HL-60/S4 (cell line): ENCODE data around the gene NAT8.
"Not testable (repeated sequence)": the region's sequence is repeated elsewhere in the genome, so short reads cannot be mapped to it uniquely, and the experiment has no call there.

ENCODE experiments used
- in situ Hi-C: fragments of 300-500 bp; cut with MboI; formaldehyde crosslinking; loops from 2 replicates; pipeline ENCODE4 v1.14.3; 2022; ENCODE audit warnings: low sequenced_read_pairs

Gene NAT8

DNA sequence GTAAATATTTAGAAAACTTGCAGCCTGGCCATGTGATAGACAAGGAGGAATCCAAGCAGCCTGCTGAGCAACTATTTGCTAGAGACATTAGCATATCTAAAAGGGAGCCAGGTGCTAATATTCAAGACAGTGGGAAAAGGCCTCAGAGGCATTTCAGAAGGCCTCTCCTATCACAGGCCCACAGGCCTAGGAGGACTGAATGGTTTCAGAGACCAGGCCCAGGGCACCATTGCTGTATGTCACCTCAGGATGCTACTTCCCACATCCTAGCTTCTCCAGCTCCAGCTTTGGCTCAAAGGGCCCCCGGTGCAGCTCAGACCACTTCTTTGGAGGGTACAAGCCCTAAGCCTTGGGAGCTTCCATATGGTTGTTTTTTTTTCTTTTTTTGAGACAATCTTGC is 3.8 kb downstream of the NAT8 start:
- in situ Hi-C loops = no loop called here

- in situ Hi-C loops = not testable (repeated sequence)
Observed at GRCh38 chr2:73636977-73637376, 5.2 kb downstream of the NAT8 start.

DNA sequence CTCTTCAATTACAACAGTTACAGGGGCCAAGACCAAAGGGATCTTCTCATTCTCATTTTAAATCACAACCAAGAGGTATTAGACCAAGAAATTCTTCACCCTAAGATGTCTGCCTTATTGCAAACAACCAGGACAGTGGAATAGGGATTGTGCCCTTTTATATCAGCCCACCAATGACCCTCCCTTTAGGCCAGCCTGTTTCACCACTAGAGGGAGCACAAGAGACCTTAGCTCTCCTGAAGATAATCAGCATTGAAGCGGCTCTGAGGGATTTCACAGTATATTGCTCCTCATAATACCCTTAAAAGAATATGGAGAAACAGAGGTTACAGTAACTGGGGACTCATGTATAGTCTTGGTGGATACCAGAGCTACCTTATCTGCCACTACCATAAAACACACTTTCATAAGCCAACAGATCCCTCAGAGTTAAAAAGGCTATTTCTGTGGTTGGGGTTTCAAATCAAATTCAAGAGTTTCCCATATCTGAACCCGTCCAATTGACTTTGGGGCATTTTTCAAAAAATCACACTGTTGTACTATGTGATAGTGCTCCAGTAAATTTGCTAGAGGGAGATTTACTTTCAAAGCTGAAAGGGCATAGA is 11.5 kb downstream of the NAT8 start:
- in situ Hi-C loops = not testable (repeated sequence)

- in situ Hi-C loops = not testable (repeated sequence)
Observed at GRCh38 chr2:73628493-73628892, 13.7 kb downstream of the NAT8 start.

- in situ Hi-C loops = not testable (repeated sequence)
Observed at GRCh38 chr2:73626237-73626636, 16.0 kb downstream of the NAT8 start.

GRCh38 chr2:73624625-73625024 is 17.6 kb downstream of the NAT8 start:
- in situ Hi-C loops = not testable (repeated sequence)

DNA sequence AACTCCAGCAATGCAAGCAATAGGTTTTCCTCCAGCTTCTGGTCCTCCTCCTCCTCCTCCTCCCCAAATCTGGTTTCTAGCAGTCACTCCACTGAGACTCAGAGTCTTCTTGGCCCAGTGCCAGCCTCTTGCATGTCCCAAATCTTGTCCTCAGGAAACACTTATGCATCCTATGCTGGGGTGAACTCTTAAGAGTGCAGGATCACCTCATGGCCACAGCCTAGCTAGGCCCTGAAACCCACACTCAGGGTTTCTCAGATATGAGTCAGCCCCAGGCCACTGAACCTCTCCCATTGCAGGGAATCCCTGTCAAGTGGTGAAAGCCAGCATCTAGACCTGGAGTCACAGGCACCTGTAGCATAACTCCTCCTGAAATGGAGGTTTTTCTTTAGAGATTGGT is 18.2 kb downstream of the NAT8 start:
- in situ Hi-C loops = not testable (repeated sequence)

- in situ Hi-C loops = not testable (repeated sequence)
Observed at GRCh38 chr2:73619925-73620324, 22.3 kb downstream of the NAT8 start.

DNA sequence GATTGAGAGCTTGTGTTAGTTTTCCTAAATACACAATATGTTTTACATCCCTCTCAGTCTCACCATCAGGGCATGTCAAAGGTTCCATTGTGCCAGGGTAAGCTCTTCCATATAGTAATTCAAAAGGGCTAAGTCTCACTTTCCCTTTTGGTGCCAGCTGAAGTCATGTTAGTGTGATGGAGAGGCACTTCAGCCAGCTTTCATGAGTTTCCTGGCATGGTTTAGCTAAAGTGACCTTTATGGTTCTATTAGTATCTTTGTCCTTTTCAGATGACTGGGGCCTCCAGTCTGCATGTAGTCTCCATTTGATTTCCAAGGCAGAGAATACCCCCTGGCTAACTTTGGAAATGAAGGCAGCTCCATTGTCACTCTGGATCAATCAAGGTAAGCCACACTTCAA is 27.2 kb downstream of the NAT8 start:
- in situ Hi-C loops = no loop called here

DNA sequence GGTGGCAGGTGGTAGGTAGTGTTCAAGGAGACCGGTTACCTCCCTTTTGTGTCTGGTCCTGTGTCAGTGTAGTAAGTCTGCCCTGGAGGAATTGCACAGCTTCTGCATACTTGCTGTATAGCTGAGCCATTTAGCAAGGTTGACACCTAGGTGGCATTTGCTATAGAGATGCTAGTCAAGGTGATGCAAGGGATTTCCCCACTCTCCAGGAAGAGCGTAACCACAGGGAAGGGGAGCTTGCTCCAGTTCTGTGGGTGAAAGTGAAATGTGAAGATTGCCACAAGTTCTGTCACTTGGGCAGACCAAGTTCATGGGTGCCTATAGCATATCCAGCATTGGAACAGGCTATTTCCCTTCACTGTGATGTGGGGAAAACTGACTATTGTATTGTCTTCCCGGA is 28.1 kb downstream of the NAT8 start:
- in situ Hi-C loops = no loop called here

- in situ Hi-C loops = no loop called here
Observed at GRCh38 chr2:73611867-73612266, 30.4 kb downstream of the NAT8 start.

DNA sequence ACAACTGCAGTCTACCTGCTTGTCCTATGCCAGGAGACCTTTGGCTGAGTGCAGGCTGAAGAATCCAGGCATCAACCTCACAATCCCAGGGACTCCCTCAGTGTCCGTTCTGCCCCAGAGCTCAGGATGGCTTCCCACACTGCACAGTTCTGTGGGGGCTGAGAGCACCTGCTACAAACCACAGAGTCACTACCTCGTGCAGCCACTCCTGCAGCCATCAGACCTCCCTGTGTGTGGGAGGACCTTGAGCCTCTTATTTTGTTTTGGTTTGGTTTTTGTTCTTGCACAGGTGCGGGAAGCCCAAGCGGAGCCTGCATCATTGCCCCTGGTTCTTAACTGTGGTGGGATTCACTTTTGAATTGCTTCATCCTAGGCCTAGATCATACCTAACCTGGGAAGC is 31.0 kb downstream of the NAT8 start:
- in situ Hi-C loops = no loop called here

DNA sequence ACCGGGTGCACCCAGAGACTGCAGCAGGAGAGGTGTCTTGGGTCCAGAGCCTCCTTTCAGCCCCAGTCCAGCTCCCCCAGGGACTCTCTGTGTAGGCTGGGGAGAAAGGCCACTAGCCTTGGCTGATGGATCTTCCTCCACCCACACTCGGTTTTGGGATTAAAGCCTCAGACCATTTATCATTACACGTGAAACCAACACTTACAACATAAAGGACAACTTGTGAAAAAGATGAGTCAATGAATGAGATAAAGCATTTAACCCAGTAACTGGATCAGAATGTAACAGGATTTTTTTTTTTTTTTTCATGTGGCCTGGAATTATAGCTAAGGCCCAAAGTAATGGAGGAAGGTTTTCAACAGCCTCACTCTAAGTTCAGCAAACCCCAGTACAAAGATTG is 32.1 kb downstream of the NAT8 start:
- in situ Hi-C loops = no loop called here

DNA sequence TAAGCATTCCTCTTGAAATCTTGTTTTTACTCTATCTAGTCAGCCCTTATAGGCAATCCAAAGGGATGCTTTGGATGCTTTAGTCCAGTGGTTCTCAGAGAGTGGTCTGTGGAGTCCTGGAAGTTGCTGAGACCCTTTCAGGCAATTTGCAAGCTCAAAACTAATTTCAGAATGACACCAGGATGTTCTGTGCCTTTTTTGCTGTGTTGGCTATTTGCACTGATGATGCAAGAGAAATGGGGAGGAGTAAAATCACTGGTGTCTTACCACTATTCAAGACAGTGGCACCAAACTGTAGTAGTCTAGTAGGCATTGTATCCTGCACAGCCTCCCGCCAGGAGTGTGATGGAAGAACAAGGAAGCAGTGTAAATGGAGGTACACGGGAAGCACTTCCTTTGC is 37.6 kb downstream of the NAT8 start:
- in situ Hi-C loops = not testable (repeated sequence)

DNA sequence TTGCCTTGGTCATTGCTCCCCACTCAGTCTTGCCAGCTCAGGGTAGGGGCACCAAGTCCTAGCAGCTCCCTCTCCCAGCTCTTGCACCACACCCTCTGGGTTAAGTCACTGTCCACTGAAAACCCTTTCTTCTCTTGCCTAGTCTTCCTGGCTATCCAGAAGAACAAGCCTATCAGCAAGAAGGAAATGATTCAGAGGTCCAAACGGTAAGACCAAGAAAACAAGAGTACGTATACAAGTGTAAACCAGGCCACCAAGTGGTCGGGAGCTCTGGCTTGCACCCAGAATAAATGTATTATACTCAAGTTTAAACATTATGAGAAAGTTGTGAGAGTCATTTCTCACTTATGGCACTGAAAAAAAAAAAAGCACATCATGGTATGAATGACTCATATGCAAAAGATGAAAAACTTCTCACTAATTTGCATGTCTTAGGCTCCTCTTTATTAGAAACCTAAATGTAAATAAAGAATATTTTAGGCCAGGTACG is 39.1 kb downstream of the NAT8 start:
- in situ Hi-C loops = not testable (repeated sequence)

DNA sequence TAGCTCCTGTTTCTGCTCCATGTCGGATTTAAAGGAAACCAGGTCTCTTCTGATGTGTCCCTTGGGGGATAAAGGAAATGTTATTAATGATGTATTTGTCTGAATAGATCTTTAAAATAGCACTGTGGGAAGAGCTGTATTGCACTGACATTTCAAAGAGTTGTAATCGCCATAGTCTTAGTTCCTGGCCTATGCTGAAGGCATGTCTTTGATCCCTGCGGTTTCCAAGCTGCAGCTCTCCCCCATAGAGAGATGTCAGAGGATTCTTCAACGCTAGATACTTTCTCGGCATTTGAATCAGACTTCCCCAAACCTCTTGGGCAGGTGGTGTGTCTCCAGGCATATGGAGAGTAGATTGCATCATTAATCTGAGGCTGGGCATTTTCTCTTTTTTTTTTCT is 40.4 kb downstream of the NAT8 start:
- in situ Hi-C loops = no loop called here

- in situ Hi-C loops = no loop called here
Observed at GRCh38 chr2:73594251-73594650, 48.0 kb downstream of the NAT8 start.

DNA sequence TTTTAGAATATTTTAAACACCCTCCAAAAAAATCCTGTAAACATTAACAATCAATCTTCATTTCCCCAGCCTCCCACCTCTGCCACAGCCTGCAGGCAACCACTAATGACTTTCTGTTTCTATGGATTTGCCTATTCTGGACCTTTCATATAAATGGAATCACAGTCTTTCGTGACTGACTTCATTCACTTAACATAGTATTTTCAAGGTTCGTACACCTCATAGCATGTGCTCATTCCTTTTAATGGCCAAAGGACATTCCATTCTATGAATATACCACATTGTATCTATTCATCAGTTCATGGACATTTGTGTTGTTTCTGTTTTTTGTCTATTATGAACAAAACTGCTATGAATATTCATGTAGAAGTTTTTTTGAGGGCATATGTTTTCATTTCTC is 48.5 kb downstream of the NAT8 start:
- in situ Hi-C loops = no loop called here
